KMS-11 (cell line): ENCODE data around the gene SNX22.

ENCODE experiments used
- H2AFZ ChIP-seq: fragments of 200-600 bp; sonication (generic); 2 replicates; pipeline ENCODE4 v1.6.1; 2016; ENCODE audit warnings: antibody characterized with exemption, mixed run types, low read depth
- H3K27ac ChIP-seq: fragments of 200-600 bp; sonication (generic); 2 replicates; pipeline ENCODE4 v1.6.1; 2016; ENCODE audit warnings: mild to moderate bottlenecking, mixed run types
- H3K27me3 ChIP-seq: fragments of 200-600 bp; sonication (generic); 2 replicates; pipeline ENCODE4 v1.6.1; 2017; ENCODE audit warnings: mild to moderate bottlenecking, low read depth, mixed run types, moderate library complexity; ENCODE audit not compliant: insufficient read depth
- H3K36me3 ChIP-seq: fragments of 200-600 bp; sonication (generic); 2 replicates; pipeline ENCODE4 v1.6.1; 2017; ENCODE audit warnings: mild to moderate bottlenecking, mixed run types; ENCODE audit not compliant: insufficient read depth
- H3K4me1 ChIP-seq: fragments of 200-600 bp; sonication (generic); 2 replicates; pipeline ENCODE4 v1.6.1; 2016; ENCODE audit warnings: mild to moderate bottlenecking, low read depth, mixed run types; ENCODE audit not compliant: poor library complexity, severe bottlenecking
- H3K4me2 ChIP-seq: fragments of 200-600 bp; sonication (generic); 2 replicates; pipeline ENCODE4 v1.7.0; 2016; ENCODE audit warnings: mild to moderate bottlenecking, mixed run types
- H3K4me3 ChIP-seq: fragments of 200-600 bp; sonication (generic); IDR thresholded peaks from 2 replicates; pipeline ENCODE4 v1.6.1; 2017; ENCODE audit warnings: low read depth, low read length, mixed read lengths; ENCODE audit not compliant: insufficient read depth
- H3K79me2 ChIP-seq: fragments of 200-600 bp; sonication (generic); 2 replicates; pipeline ENCODE4 v1.6.1; 2016; ENCODE audit warnings: low read depth, mixed run types; ENCODE audit not compliant: insufficient read depth
- H3K9ac ChIP-seq: fragments of 200-600 bp; sonication (generic); 2 replicates; pipeline ENCODE4 v1.6.1; 2016; ENCODE audit warnings: mild to moderate bottlenecking, mixed run types
- H4K20me1 ChIP-seq: fragments of 200-600 bp; sonication (generic); 2 replicates; pipeline ENCODE4 v1.6.1; 2016; ENCODE audit warnings: mild to moderate bottlenecking, mixed run types; ENCODE audit not compliant: insufficient read depth
- TF ChIP-seq, protein P1 (sequence below): fragments of 200-600 bp; sonication (generic); conservative IDR thresholded peaks from 2 replicates; pipeline ENCODE4 v1.6.1; 2017; ENCODE audit warnings: low read depth, mild to moderate bottlenecking, antibody characterized with exemption, low read length, moderate library complexity, mixed read lengths

SNX22 gene

DNA sequence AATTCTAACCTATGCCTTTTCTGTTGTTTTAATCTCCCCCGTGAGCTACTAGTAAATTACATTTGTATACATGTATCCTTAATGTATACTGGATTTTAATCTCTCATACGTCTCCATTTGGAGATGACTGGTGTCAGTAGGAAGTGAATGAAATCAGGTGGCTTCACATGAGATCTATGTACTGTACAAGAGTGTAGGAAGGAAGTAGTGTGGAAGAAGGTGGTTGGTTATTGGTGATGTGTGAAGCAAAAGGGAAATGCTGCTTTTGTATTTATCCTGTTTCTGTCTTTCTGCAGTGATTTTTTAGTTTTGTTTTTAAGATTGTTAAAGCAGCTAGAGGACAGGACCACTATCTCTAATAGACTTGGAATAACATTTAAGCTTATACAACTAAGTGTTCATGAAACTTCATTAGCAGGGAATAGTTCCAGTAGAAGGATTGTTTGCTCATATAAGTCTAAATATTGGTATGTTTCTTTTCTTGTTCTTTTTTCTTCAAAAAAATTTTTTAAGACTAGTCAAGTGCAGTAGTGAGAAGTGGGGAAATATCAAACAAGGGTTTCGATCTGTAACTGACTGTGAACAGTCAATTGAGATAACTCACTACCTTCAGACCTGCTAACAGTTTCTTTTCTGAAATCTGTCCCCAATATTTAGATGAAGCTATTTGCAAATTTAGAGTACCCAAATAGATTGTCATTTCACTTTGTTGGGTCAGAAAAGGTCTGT is 40.4 kb upstream of the SNX22 start:
- Histone ChIP-seq H4K20me1 (no peaks in the 10 kb centered on the region), H3K27me3 (no peaks in the 10 kb centered on the region), H3K4me2 (no peak overlapping the region), H3K4me1 (peaks cover 26% of the 10 kb centered on the region), H3K79me2 (peaks cover 17% of the 10 kb centered on the region; the same call in 1 of the 2 replicates), H3K4me3 (no peak overlapping the region), H2AFZ (no peak overlapping the region), H3K36me3 (no peaks in the 10 kb centered on the region), H3K9ac (no peak overlapping the region), H3K27ac (no peak overlapping the region)
- TF ChIP-seq, protein P1, sequence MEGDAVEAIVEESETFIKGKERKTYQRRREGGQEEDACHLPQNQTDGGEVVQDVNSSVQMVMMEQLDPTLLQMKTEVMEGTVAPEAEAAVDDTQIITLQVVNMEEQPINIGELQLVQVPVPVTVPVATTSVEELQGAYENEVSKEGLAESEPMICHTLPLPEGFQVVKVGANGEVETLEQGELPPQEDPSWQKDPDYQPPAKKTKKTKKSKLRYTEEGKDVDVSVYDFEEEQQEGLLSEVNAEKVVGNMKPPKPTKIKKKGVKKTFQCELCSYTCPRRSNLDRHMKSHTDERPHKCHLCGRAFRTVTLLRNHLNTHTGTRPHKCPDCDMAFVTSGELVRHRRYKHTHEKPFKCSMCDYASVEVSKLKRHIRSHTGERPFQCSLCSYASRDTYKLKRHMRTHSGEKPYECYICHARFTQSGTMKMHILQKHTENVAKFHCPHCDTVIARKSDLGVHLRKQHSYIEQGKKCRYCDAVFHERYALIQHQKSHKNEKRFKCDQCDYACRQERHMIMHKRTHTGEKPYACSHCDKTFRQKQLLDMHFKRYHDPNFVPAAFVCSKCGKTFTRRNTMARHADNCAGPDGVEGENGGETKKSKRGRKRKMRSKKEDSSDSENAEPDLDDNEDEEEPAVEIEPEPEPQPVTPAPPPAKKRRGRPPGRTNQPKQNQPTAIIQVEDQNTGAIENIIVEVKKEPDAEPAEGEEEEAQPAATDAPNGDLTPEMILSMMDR: no peak

DNA sequence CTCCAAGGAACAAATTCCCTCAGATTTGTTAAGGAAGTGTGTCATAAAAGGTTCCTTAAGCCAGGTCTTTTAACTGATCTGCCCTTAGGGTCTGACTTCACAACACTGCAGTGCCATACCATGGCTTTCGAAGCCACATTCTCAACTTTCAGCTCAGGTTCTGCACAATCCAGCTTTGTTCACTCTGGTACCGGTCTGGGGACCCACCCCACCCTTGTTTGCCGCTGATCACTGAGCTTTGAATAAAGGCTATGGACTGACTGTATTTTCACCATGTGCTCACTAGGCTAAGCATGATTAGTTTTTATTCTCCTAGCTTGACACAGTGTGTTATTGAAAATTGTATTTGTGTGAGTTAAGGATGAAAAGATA is 39.9 kb upstream of the SNX22 start:
- no peaks in the 10 kb centered on the region for H4K20me1 ChIP-seq
- H3K36me3 ChIP-seq: no peaks in the 10 kb centered on the region
- peaks cover 26% of the 10 kb centered on the region for H3K4me1 ChIP-seq
- no peak overlapping the region for H3K4me2 ChIP-seq
- no peak overlapping the region for H3K9ac ChIP-seq
- H3K4me3 ChIP-seq: no peak overlapping the region
- H3K27ac ChIP-seq: no peak overlapping the region
- TF ChIP-seq, protein P1: no peak
- no peak overlapping the region for H2AFZ ChIP-seq
- H3K79me2 ChIP-seq: peaks cover 15% of the 10 kb centered on the region; the same call in 1 of the 2 replicates
- H3K27me3 ChIP-seq: no peaks in the 10 kb centered on the region

DNA sequence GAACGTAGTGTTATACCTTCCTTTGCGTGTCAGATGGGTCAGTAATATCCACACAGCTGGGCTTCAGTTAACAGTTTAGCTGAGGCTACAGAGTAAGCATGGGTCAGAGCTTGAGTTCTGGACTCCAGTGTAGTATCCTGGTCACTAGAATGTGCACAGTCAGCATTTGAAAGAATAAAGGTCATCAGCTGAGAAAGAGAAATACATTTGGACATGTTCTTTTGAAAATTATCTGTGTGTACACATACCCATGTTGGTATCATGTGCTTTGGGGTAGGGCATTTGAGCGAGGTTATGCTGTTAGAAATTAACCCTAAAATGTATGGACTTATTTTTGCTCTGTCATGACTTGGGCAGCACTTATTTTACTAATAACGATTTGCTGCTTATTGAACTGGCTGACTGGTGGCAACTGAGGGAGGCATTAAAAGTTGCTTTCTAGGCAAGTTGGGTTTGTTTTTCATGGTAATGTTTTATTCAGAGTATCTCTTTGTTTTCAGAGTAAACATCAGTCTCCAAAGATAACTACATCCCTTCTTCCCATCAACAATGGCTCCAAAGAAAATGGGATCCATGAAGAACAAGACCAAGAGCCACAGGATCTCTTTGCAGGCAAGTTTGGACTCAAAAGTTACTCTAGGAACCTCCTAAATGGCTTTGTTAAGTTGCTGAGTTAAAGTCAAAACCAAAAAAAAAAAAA is 39.3 kb upstream of the SNX22 start:
- no peak overlapping the region for H3K27ac ChIP-seq
- H3K36me3 ChIP-seq: no peaks in the 10 kb centered on the region
- no peak overlapping the region for H3K4me3 ChIP-seq
- peaks cover 26% of the 10 kb centered on the region for H3K4me1 ChIP-seq
- H3K4me2 ChIP-seq: no peak overlapping the region; the same call in 1 of the 2 replicates
- peaks cover 12% of the 10 kb centered on the region; the same call in 1 of the 2 replicates for H3K79me2 ChIP-seq
- H2AFZ ChIP-seq: no peak overlapping the region
- H3K9ac ChIP-seq: no peak overlapping the region
- H4K20me1 ChIP-seq: no peaks in the 10 kb centered on the region
- no peaks in the 10 kb centered on the region for H3K27me3 ChIP-seq
- TF ChIP-seq, protein P1: no peak

DNA sequence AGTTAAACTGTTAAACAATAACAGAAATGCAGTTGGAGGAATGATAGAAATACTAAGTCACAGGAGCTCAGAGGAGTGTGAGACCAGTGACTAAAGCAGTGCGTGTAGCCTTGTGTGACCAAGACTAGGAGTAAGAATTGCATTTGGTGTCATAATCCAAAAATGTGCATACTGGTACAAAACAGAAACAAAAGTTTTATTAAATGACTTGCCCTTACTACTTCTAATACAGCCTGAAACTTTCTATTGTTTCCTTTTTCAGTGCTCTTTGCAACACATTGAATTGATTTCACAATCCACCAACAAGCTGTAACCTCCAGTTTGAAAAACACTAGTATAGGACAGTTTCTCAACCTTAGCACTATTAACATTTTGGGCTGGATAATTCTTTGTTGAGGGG is 38.6 kb upstream of the SNX22 start:
- TF ChIP-seq, protein P1: no peak
- peaks cover 26% of the 10 kb centered on the region for H3K4me1 ChIP-seq
- H2AFZ ChIP-seq: no peak overlapping the region
- no peak overlapping the region for H3K9ac ChIP-seq
- H3K79me2 ChIP-seq: peaks cover 6% of the 10 kb centered on the region; the same call in 1 of the 2 replicates
- H3K4me2 ChIP-seq: no peak overlapping the region; the same call in 1 of the 2 replicates
- H3K36me3 ChIP-seq: no peaks in the 10 kb centered on the region
- H3K27me3 ChIP-seq: no peaks in the 10 kb centered on the region
- no peak overlapping the region for H3K27ac ChIP-seq
- no peak overlapping the region for H3K4me3 ChIP-seq
- H4K20me1 ChIP-seq: no peaks in the 10 kb centered on the region
